H1 (cell line): ENCODE results near the gene MAP1B. TPM values are rescaled to one million over a fixed set of nuclear protein-coding genes. Genes with fewer than 3 reads are reported as not detected.

Experiments used
- CTCF ChIA-PET: fragments of 300-600 bp; sonication (Branson Sonifier 250); formaldehyde crosslinking; loops from one replicate; lab custom pipeline; 2021; ENCODE audit not compliant: partially characterized antibody; lab: Charles Lee
- POLR2A ChIA-PET: fragments of 300-600 bp; sonication (Branson Sonifier 250); formaldehyde crosslinking; loops from one replicate; lab custom pipeline; 2021; ENCODE audit warnings: inconsistent platforms; ENCODE audit not compliant: partially characterized antibody; lab: Charles Lee
- DNase-seq, 2 experiments: peaks; one replicate each; pipeline versions ENCODE4 v3.0.0 to v3.0.0-alpha.2; 2010 to 2022; ENCODE audit warnings: low spot score in 2 of 2, low read depth in 1 of 2, mixed read lengths in 1 of 2
- FAIRE-seq: peaks from 2 replicates; lab custom pipeline; 2011; peaks lifted over from hg19 to GRCh38; lab: Jason Lieb, UNC
- H2AFZ ChIP-seq: 2 replicates; pipeline ENCODE4 v1.8.1; 2012; ENCODE audit warnings: low read length, inconsistent platforms
- H2AK5ac ChIP-seq: 2 replicates; pipeline ENCODE4 v1.6.1; 2013; ENCODE audit warnings: low read depth, low read length
- H2BK120ac ChIP-seq: replicated peaks from 2 replicates; pipeline ENCODE3; 2013; ENCODE audit warnings: low read depth, low read length, inconsistent platforms
- H2BK12ac ChIP-seq: 2 replicates; pipeline ENCODE4 v1.6.1; 2013; ENCODE audit warnings: low read depth, low read length
- H2BK15ac ChIP-seq: 2 replicates; pipeline ENCODE4 v1.6.1; 2013; ENCODE audit warnings: low read length
- H2BK20ac ChIP-seq: 2 replicates; pipeline ENCODE4 v1.6.1; 2013; ENCODE audit warnings: low read length
- H2BK5ac ChIP-seq: 2 replicates; pipeline ENCODE4 v1.6.1; 2013; ENCODE audit warnings: low read depth, low read length
- H3K14ac ChIP-seq: 2 replicates; pipeline ENCODE4 v1.6.1; 2013; ENCODE audit warnings: inconsistent platforms; ENCODE audit not compliant: insufficient read length
- H3K18ac ChIP-seq: 2 replicates; pipeline ENCODE4 v1.6.1; 2013; ENCODE audit warnings: low read length; ENCODE audit errors: extremely low read depth
- H3K23ac ChIP-seq: 2 replicates; pipeline ENCODE4 v1.6.1; 2013; ENCODE audit warnings: inconsistent platforms; ENCODE audit not compliant: insufficient read length
- H3K23me2 ChIP-seq: 2 replicates; pipeline ENCODE4 v1.6.1; 2013; ENCODE audit warnings: low read depth, low read length
- H3K27ac ChIP-seq: 2 replicates; pipeline ENCODE4 v1.6.1; 2011; ENCODE audit warnings: low read depth, low read length, inconsistent platforms
- H3K27me3 ChIP-seq, 4 experiments: replicated peaks in 1 of 4; 1 replicate in 1 of 4; 2 replicates in 3 of 4; pipeline versions ENCODE4 v1.6.1 to v1.8.1; 2011 to 2013; ENCODE audit warnings: low read length in 3 of 4, mild to moderate bottlenecking in 3 of 4, inconsistent platforms in 2 of 4, mixed read lengths in 2 of 4, moderate library complexity in 1 of 4; ENCODE audit not compliant: control insufficient read depth in 3 of 4, insufficient read depth in 3 of 4; ENCODE audit errors: extremely low read depth in 1 of 4
- H3K36me3 ChIP-seq, 4 experiments: 2 replicates each; pipeline versions ENCODE4 v1.6.1 to v1.8.1; 2011 to 2013; ENCODE audit warnings: mild to moderate bottlenecking in 4 of 4, low read length in 3 of 4, moderate library complexity in 2 of 4, control low read depth in 1 of 4, inconsistent platforms in 1 of 4; ENCODE audit not compliant: insufficient read depth in 4 of 4, control insufficient read depth in 2 of 4
- H3K4ac ChIP-seq: replicated peaks from 2 replicates; pipeline ENCODE3; 2013; ENCODE audit warnings: low read length, low read depth, mixed read lengths, inconsistent platforms; ENCODE audit not compliant: insufficient read length
- H3K4me1 ChIP-seq, 4 experiments: replicated peaks in 1 of 4; 1 replicate in 1 of 4; 2 replicates in 3 of 4; pipeline versions ENCODE4 v1.6.1 to v1.8.1; 2011 to 2013; ENCODE audit warnings: low read length in 3 of 4, inconsistent platforms in 2 of 4, mixed read lengths in 1 of 4; ENCODE audit not compliant: insufficient read depth in 4 of 4, control insufficient read depth in 3 of 4
- H3K4me2 ChIP-seq, 2 experiments: 2 replicates each; pipeline versions ENCODE4 v1.6.1 to v1.8.1; 2011 to 2013; ENCODE audit warnings: low read depth in 2 of 2, low read length in 2 of 2, control low read depth in 1 of 2, inconsistent platforms in 1 of 2, mild to moderate bottlenecking in 1 of 2; ENCODE audit not compliant: insufficient read depth in 1 of 2
- H3K4me3 ChIP-seq, 4 experiments: fragments of 200-600, 300-600 bp in 1 of 4; sonication (generic), shearing (Covaris generic), sonication (Bioruptor Twin) in 1 of 4; 2 replicates each; pipeline versions ENCODE4 v1.5.1 to v1.8.1; 2011 to 2016; ENCODE audit warnings: low read length in 4 of 4, low read depth in 3 of 4, control low read depth in 2 of 4, inconsistent platforms in 2 of 4, mild to moderate bottlenecking in 2 of 4, mixed read lengths in 1 of 4, moderate library complexity in 1 of 4; ENCODE audit not compliant: insufficient read depth in 2 of 4; ENCODE audit errors: extremely low read depth in 1 of 4
- H3K56ac ChIP-seq: replicated peaks from 2 replicates; pipeline ENCODE3; 2013; ENCODE audit warnings: low read depth, mild to moderate bottlenecking, mixed read lengths, low read length, inconsistent platforms; ENCODE audit not compliant: insufficient read length
- H3K79me1 ChIP-seq: 2 replicates; pipeline ENCODE4 v1.6.1; 2013; ENCODE audit warnings: low read depth, low read length, control low read depth
- H3K79me2 ChIP-seq, 2 experiments: 2 replicates each; pipeline versions ENCODE4 v1.6.1 to v1.8.1; 2012 to 2013; ENCODE audit warnings: low read length in 2 of 2, mild to moderate bottlenecking in 2 of 2, inconsistent platforms in 1 of 2; ENCODE audit not compliant: insufficient read depth in 2 of 2, control insufficient read depth in 1 of 2
- H3K9ac ChIP-seq, 4 experiments: replicated peaks in 1 of 4; 1 replicate in 1 of 4; 2 replicates in 3 of 4; pipeline versions ENCODE4 v1.6.1 to v1.8.1; 2011 to 2013; ENCODE audit warnings: low read depth in 3 of 4, low read length in 3 of 4, control low read depth in 2 of 4, mild to moderate bottlenecking in 2 of 4, moderate library complexity in 2 of 4, inconsistent platforms in 1 of 4; ENCODE audit errors: extremely low read depth in 1 of 4
- H3K9me3 ChIP-seq, 2 experiments: 2 replicates each; pipeline versions ENCODE4 v1.6.1 to v1.8.1; 2012 to 2013; ENCODE audit warnings: mild to moderate bottlenecking in 2 of 2, moderate library complexity in 2 of 2, control low read depth in 1 of 2, inconsistent platforms in 1 of 2, low read depth in 1 of 2, low read length in 1 of 2, mixed read lengths in 1 of 2; ENCODE audit not compliant: insufficient read depth in 2 of 2
- H4K20me1 ChIP-seq, 2 experiments: replicated peaks in 1 of 2; 2 replicates each; pipeline versions ENCODE3 to v1.8.1; 2011 to 2013; ENCODE audit warnings: inconsistent platforms in 2 of 2, low read length in 2 of 2, mild to moderate bottlenecking in 1 of 2; ENCODE audit not compliant: insufficient read depth in 2 of 2, control insufficient read depth in 1 of 2
- H4K5ac ChIP-seq: 2 replicates; pipeline ENCODE4 v1.6.1; 2013; ENCODE audit warnings: low read length, low read depth, mixed read lengths, inconsistent platforms; ENCODE audit not compliant: insufficient read length
- H4K8ac ChIP-seq: 2 replicates; pipeline ENCODE4 v1.8.0; 2013; ENCODE audit warnings: mild to moderate bottlenecking, moderate library complexity, low read length, inconsistent platforms; ENCODE audit not compliant: insufficient read depth; ENCODE audit errors: extremely low read depth
- H4K91ac ChIP-seq: replicated peaks from 2 replicates; pipeline ENCODE3; 2013; ENCODE audit warnings: low read length, mixed read lengths, inconsistent platforms; ENCODE audit not compliant: insufficient read length
- CHD1 ChIP-seq: IDR thresholded peaks from 2 replicates; pipeline ENCODE4 v1.6.1; 2012; ENCODE audit warnings: low read depth, low read length, improper control_type of control experiment
- FOSL1 ChIP-seq: IDR thresholded peaks from 2 replicates; pipeline ENCODE4 v1.6.1; 2011; ENCODE audit warnings: mild to moderate bottlenecking, low read depth, low read length, moderate library complexity; ENCODE audit not compliant: insufficient read depth
- SRF ChIP-seq: IDR thresholded peaks from 2 replicates; pipeline ENCODE4 v1.6.1; 2011; ENCODE audit warnings: mild to moderate bottlenecking, low read depth, low read length, moderate library complexity
- TEAD4 ChIP-seq: IDR thresholded peaks from 2 replicates; pipeline ENCODE4 v1.6.1; 2012; ENCODE audit warnings: low read depth, low read length, inconsistent platforms, mixed read lengths
- polyA plus RNA-seq, 7 experiments: library from polyadenylated mRNA; depleted of rRNA in 3 of 7; stranded (reverse) in 5 of 7; unstranded in 2 of 7; fragments of >200 nt in 5 of 7; fragments of 200-250 nt in 2 of 7; gene quantifications; 1 replicate in 5 of 7; 2 replicates in 1 of 7; 4 replicates in 1 of 7; pipeline versions ENCODE4 v1.2.1 to v1.2.3, GENCODE V29; 2011 to 2013; ENCODE audit warnings: missing spikeins in 2 of 7, mixed read lengths in 2 of 7
- total RNA-seq: library from RNA; stranded (reverse); fragmentation: NEBNext Ultra II Directional; extraction: Animal tissue kit (Norgen Biotek cat#: 25700); gene quantifications from 2 replicates; pipeline ENCODE4 v1.2.1, GENCODE V29; 2021

MAP1B gene
- total and polyA plus RNA-seq, 2 of the 8 experiments (the other 6 are each of a cell fraction or from before 2014, with no cell fraction given), result 24.5 to 120 TPM

DNA sequence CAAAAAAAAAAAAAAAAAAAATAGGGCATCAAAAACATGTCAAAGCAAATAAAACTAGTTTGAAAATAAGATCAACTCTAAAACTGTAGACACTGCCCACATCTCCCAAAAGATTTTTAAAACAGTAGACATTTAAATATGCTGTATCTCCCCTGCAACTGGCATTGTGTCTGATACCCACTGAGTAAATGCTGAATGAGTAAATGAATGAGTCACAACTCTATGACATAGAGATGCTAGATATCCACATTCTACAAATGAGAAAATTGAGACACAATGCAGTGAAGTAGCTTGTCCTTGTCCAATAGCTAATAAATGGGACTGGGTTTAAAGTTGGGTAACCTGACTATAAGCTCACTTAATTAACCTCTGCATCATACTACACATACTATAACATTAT is 14.1 kb upstream of the MAP1B start:
- Histone ChIP-seq H3K4me1 (no peaks in the 10 kb centered on the region), H3K9me3 (no peaks in the 10 kb centered on the region), H3K14ac (no peak overlapping the region), H3K18ac (no peak overlapping the region), H4K5ac (no peak overlapping the region), H4K8ac (no peak overlapping the region), H3K9ac (no peak overlapping the region), H3K36me3 (no peaks in the 10 kb centered on the region), H3K4ac (no peak overlapping the region), H3K4me2 (no peak overlapping the region), H4K91ac (no peak overlapping the region), H2BK12ac (no peak overlapping the region), H3K79me2 (no peaks in the 10 kb centered on the region), H2BK5ac (no peak overlapping the region), H2BK15ac (no peak overlapping the region), H2BK120ac (no peak overlapping the region), H2AK5ac (no peak overlapping the region), H3K56ac (no peak overlapping the region), H3K79me1 (no peaks in the 10 kb centered on the region), H3K27ac (no peak overlapping the region), H4K20me1 (peaks cover 0 to 2% of the 10 kb centered on the region in 2 experiments), H3K27me3 (no peaks in the 10 kb centered on the region), H3K23me2 (no peaks in the 10 kb centered on the region), H2BK20ac (no peak overlapping the region), H2AFZ (no peak overlapping the region), H3K23ac (no peak overlapping the region), H3K4me3 (no peak overlapping the region)
- CTCF ChIA-PET, result interaction anchor here (1.2 to 1.7 kb wide), 4 partner anchors 9 to 311 kb away, joined by 3 to 4 read pairs (median 4); no protein-coding TSS in a partner anchor
- POLR2A ChIA-PET, result interaction anchor here (1.0 kb wide), 1 partner anchor 14 kb away, joined by 3 read pairs; the partner anchor contains the start of gene MAP1B
- no peak for FAIRE-seq
- DNase-seq, result no peak
- TF ChIP-seq TEAD4 (no peak), FOSL1 (no peak), SRF (no peak), CHD1 (no peak)
